Measurements from ENCODE around the gene FGD3. TPM values are rescaled to one million over a fixed set of nuclear protein-coding genes. Genes with fewer than 3 reads are reported as not detected.

FGD3 gene
- total and polyA plus RNA-seq, 2 donors (not counting 1 experiment from before 2014, with no cell fraction given), result 130 to 134 TPM

DNA sequence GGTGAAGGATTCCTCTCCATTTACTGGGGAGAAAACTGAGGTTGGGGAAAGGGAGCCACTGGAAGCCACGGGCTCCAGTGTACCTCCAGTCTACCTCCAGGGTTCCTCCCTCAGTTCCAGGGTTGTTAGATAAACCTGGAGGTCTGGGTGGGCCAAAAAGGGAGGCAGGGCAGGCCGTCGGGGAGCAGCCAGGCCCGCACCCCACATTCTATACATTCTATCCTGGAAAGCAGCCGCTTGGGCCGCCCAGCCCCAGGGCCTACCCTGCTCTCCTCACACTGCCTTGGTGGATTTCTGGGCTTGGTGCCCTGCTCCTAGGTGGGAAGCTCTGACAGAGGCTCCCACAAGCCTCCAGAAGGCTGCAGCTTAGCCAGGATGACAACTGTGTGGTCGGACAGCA, 93.1 kb downstream of the FGD3 start:
- Mint-ChIP-seq H3K4me1 (peaks cover 44% of the 10 kb centered on the region), H3K27me3 (no peaks in the 10 kb centered on the region), H3K4me3 (no peak overlapping the region), H3K27ac (no peak overlapping the region), H3K9me3 (ENCODE audit: insufficient read depth) (no peaks in the 10 kb centered on the region)
- ChIA-PET POLR2A (interaction anchor here (1.0 kb wide), 2 partner anchors 10 to 16 kb away, joined by 4 to 10 read pairs; no protein-coding TSS in a partner anchor), CTCF (interaction anchor here (1.0 kb wide), 1 partner anchor 14 kb away, joined by 3 read pairs; no protein-coding TSS in a partner anchor)
- H3K4me3 ChIP-seq (ENCODE audit: control extremely low read depth in 1 of 5, extremely low read depth in 1 of 5, insufficient read depth in 1 of 5, low read depth in 2 of 5, low read length in 4 of 5), result no peak overlapping the region
- intact Hi-C loops (cut with micrococcal nuclease), result no loop called here
- peaks cover 0 to 7% (median 0%) of the 10 kb centered on the region in 3 donors for H3K9me3 ChIP-seq (ENCODE audit: control extremely low read depth in 1 of 3, control insufficient read depth in 2 of 3, insufficient read depth in 1 of 3, low read length in 2 of 3)
- ATAC-seq (ENCODE audit: low read depth), result no peak
- no peaks in the 10 kb centered on the region for H3K27me3 ChIP-seq (replicated peaks in 1 of 4; ENCODE audit: control extremely low read depth in 1 of 4, control insufficient read depth in 3 of 4, insufficient read depth in 4 of 4, low read length in 3 of 4)
- peaks cover 15 to 34% of the 10 kb centered on the region in 2 donors for H3K4me1 ChIP-seq (ENCODE audit: control insufficient read depth in 2 of 2, insufficient read depth in 2 of 2, low read length in 2 of 2)
- H3K27ac ChIP-seq (ENCODE audit: low read length in 2 of 2), result no peak overlapping the region
- no peak overlapping the region for H2AFZ ChIP-seq (ENCODE audit: insufficient read depth, low read depth, low read length, poor library complexity, severe bottlenecking)
- H3K79me2 ChIP-seq (ENCODE audit: control insufficient read depth, insufficient read depth, low read length), result no peaks in the 10 kb centered on the region
- TF ChIP-seq, protein P1, sequence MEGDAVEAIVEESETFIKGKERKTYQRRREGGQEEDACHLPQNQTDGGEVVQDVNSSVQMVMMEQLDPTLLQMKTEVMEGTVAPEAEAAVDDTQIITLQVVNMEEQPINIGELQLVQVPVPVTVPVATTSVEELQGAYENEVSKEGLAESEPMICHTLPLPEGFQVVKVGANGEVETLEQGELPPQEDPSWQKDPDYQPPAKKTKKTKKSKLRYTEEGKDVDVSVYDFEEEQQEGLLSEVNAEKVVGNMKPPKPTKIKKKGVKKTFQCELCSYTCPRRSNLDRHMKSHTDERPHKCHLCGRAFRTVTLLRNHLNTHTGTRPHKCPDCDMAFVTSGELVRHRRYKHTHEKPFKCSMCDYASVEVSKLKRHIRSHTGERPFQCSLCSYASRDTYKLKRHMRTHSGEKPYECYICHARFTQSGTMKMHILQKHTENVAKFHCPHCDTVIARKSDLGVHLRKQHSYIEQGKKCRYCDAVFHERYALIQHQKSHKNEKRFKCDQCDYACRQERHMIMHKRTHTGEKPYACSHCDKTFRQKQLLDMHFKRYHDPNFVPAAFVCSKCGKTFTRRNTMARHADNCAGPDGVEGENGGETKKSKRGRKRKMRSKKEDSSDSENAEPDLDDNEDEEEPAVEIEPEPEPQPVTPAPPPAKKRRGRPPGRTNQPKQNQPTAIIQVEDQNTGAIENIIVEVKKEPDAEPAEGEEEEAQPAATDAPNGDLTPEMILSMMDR (IDR thresholded peaks at IDR 0.05), result no peak
- no peak for TF ChIP-seq EZH2 (IDR thresholded peaks at IDR 0.05; ENCODE audit: borderline replicate concordance, insufficient read depth, low read depth, low read length, poor library complexity, severe bottlenecking)
- WGBS (ENCODE audit: insufficient coverage), result 100% methylated on average over 6 of the region's 7 CpGs
- peaks cover 0 to 14% of the 10 kb centered on the region in 2 experiments for H3K36me3 ChIP-seq (replicated peaks in 1 of 2; ENCODE audit: control extremely low read depth in 1 of 2, control insufficient read depth in 1 of 2, extremely low read depth in 1 of 2, insufficient read depth in 2 of 2, low read length in 1 of 2)
- DNase-seq, result no peak
- no peak overlapping the region for H3K4me2 ChIP-seq (replicated peaks; ENCODE audit: low read depth, low read length, poor library complexity, severe bottlenecking)
- H3K9ac ChIP-seq (ENCODE audit: low read length), result no peak overlapping the region
- H4K20me1 ChIP-seq (ENCODE audit: control insufficient read depth, insufficient read depth, low read length, poor library complexity, severe bottlenecking), result no peaks in the 10 kb centered on the region

DNA sequence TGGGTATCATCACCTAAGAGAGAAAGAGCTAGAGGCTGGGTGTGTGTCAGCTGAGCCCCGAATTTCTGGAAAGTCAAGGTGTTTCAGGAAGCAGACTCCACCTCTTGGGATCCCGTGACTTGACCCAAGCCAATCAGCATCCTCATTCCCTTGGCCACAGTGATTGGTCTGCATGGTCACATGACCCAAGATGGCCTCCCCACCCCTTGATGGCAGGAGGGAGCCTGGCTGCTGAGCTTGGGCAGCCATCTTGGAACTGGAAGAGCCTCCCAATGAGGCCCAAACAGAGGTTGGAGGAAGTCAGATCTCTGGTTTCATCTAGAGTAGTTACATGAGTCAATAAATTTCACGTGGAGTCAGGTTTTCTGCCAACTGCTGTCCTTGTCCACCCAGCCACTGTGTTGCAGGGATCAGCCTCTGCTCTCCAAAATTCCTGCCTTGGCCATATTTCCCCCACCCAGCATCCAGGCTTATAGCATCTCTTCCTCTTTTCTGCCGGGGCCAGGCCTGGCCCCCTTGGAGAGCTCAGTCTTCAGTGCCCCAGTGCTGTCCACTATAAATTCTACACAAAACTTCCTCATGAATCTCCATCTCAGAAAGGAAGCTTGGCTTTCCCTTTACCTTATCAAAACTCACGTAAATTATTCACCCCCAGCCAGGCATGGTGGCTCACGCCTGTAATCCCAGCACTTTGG, 93.9 kb downstream of the FGD3 start:
- CTCF ChIA-PET, result interaction anchor here (1.0 to 1.1 kb wide), 2 partner anchors 13 to 68 kb away, joined by 3 read pairs; no protein-coding TSS in a partner anchor
- H3K27me3 Mint-ChIP-seq, result no peaks in the 10 kb centered on the region
- DNase-seq, result no peak
- Histone ChIP-seq H3K27me3 (replicated peaks in 1 of 4; ENCODE audit: control extremely low read depth in 1 of 4, control insufficient read depth in 3 of 4, insufficient read depth in 4 of 4, low read length in 3 of 4) (no peaks in the 10 kb centered on the region), H3K4me1 (ENCODE audit: control insufficient read depth in 2 of 2, insufficient read depth in 2 of 2, low read length in 2 of 2) (peaks cover 15 to 34% of the 10 kb centered on the region in 2 donors), H3K9ac (ENCODE audit: low read length) (no peak overlapping the region), H4K20me1 (ENCODE audit: control insufficient read depth, insufficient read depth, low read length, poor library complexity, severe bottlenecking) (no peaks in the 10 kb centered on the region), H2AFZ (ENCODE audit: insufficient read depth, low read depth, low read length, poor library complexity, severe bottlenecking) (no peak overlapping the region), H3K4me3 (ENCODE audit: control extremely low read depth in 1 of 5, extremely low read depth in 1 of 5, insufficient read depth in 1 of 5, low read depth in 2 of 5, low read length in 4 of 5) (no peak overlapping the region), H3K36me3 (replicated peaks in 1 of 2; ENCODE audit: control extremely low read depth in 1 of 2, control insufficient read depth in 1 of 2, extremely low read depth in 1 of 2, insufficient read depth in 2 of 2, low read length in 1 of 2) (peaks cover 0 to 8% of the 10 kb centered on the region in 2 experiments), H3K27ac (ENCODE audit: low read length in 2 of 2) (no peak overlapping the region), H3K4me2 (replicated peaks; ENCODE audit: low read depth, low read length, poor library complexity, severe bottlenecking) (no peak overlapping the region), H3K79me2 (ENCODE audit: control insufficient read depth, insufficient read depth, low read length) (no peaks in the 10 kb centered on the region), H3K9me3 (ENCODE audit: control extremely low read depth in 1 of 3, control insufficient read depth in 2 of 3, insufficient read depth in 1 of 3, low read length in 2 of 3) (peaks cover 0 to 9% (median 0%) of the 10 kb centered on the region in 3 donors)
- intact Hi-C loops (cut with micrococcal nuclease), result no loop called here
- ATAC-seq (ENCODE audit: low read depth), result no peak
- POLR2A ChIA-PET, result interaction anchor here (0.7 to 1.4 kb wide), 3 partner anchors 11 to 16 kb away, joined by 4 to 7 read pairs (median 6); no protein-coding TSS in a partner anchor
- TF ChIP-seq, protein P1 (IDR thresholded peaks at IDR 0.05), result no peak
- TF ChIP-seq EZH2 (IDR thresholded peaks at IDR 0.05; ENCODE audit: borderline replicate concordance, insufficient read depth, low read depth, low read length, poor library complexity, severe bottlenecking), result no peak
- WGBS (ENCODE audit: insufficient coverage), result 85% methylated on average over 5 of the region's 6 CpGs
- H3K4me3 Mint-ChIP-seq, result no peak overlapping the region
- no peaks in the 10 kb centered on the region for H3K9me3 Mint-ChIP-seq (ENCODE audit: insufficient read depth)
- H3K4me1 Mint-ChIP-seq, result peaks cover 45% of the 10 kb centered on the region
- peak overlapping the region; percentile 55 for H3K27ac Mint-ChIP-seq

Data from B cell (primary cell).